PC-9 (cell line): Measurements from ENCODE around the gene DAB2.

ENCODE experiments used
- EZH2 ChIP-seq: fragments of 200-600 bp; sonication (generic); IDR thresholded peaks from 2 replicates; pipeline ENCODE4 v1.8.0; 2017; ENCODE audit warnings: antibody characterized with exemption, low read depth
- TF ChIP-seq, protein P1 (sequence below): fragments of 200-600 bp; sonication (generic); conservative IDR thresholded peaks from 2 replicates; pipeline ENCODE4 v1.6.1; 2017; ENCODE audit warnings: mixed run types, antibody characterized with exemption, mild to moderate bottlenecking, moderate library complexity

DNA sequence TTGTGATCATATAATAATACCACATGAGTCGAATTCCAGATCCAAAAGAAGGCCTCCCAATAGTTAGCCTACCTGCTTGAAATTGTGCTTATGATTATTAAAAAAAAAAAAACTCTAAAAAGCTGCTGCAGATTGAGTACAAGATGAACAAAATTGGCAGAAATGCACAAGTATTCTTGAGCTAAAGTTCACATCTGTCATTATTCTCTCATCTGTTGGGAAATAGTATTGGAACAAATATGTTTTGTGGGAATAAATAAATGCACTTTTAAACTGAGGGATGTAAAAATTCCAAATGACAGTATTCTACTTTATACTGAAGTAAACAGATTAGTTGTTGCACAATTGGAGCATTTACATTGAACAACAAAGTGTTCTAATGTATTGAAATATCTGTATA lies 15.7 kb downstream of the DAB2 start:
- TF ChIP-seq, protein P1, sequence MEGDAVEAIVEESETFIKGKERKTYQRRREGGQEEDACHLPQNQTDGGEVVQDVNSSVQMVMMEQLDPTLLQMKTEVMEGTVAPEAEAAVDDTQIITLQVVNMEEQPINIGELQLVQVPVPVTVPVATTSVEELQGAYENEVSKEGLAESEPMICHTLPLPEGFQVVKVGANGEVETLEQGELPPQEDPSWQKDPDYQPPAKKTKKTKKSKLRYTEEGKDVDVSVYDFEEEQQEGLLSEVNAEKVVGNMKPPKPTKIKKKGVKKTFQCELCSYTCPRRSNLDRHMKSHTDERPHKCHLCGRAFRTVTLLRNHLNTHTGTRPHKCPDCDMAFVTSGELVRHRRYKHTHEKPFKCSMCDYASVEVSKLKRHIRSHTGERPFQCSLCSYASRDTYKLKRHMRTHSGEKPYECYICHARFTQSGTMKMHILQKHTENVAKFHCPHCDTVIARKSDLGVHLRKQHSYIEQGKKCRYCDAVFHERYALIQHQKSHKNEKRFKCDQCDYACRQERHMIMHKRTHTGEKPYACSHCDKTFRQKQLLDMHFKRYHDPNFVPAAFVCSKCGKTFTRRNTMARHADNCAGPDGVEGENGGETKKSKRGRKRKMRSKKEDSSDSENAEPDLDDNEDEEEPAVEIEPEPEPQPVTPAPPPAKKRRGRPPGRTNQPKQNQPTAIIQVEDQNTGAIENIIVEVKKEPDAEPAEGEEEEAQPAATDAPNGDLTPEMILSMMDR: no peak
- TF ChIP-seq EZH2: no peak
